GM23248 (cell line): ENCODE data around the gene CSNK2A2. TPM values are rescaled to one million over a fixed set of nuclear protein-coding genes. Genes with fewer than 3 reads are reported as not detected.
A peak's percentile ranks its signal among the peaks of the same experiment; 100 is the strongest.

Source experiments
- DNase-seq: peaks from one replicate; pipeline ENCODE4 v3.0.0-alpha.2; 2015
- H2AFZ ChIP-seq: fragments of 200-600 bp; sonication (generic); 2 replicates; pipeline ENCODE4 v1.6.1; 2016; ENCODE audit warnings: antibody characterized with exemption
- H3F3A ChIP-seq: fragments of 200-600 bp; sonication (generic); 2 replicates; pipeline ENCODE4 v1.6.1; 2016; ENCODE audit warnings: mild to moderate bottlenecking, antibody characterized with exemption, mixed run types; ENCODE audit not compliant: insufficient read depth
- H3K27ac ChIP-seq: fragments of 200-600 bp; sonication (generic); 2 replicates; pipeline ENCODE4 v1.5.1; 2016; ENCODE audit warnings: mild to moderate bottlenecking
- H3K27me3 ChIP-seq: fragments of 200-600 bp; sonication (generic); replicated peaks from 2 replicates; pipeline ENCODE4 v1.6.1; 2016; ENCODE audit warnings: mild to moderate bottlenecking; ENCODE audit not compliant: insufficient read depth
- H3K36me3 ChIP-seq: fragments of 200-600 bp; sonication (generic); 2 replicates; pipeline ENCODE4 v1.6.1; 2016; ENCODE audit warnings: low read depth, mild to moderate bottlenecking
- H3K4me1 ChIP-seq: fragments of 200-600 bp; sonication (generic); 2 replicates; pipeline ENCODE4 v1.6.1; 2016; ENCODE audit warnings: mild to moderate bottlenecking; ENCODE audit not compliant: insufficient read depth
- H3K4me2 ChIP-seq: fragments of 200-600 bp; sonication (generic); one replicate; pipeline ENCODE4 v1.6.1; 2016; ENCODE audit warnings: mild to moderate bottlenecking; ENCODE audit not compliant: unreplicated experiment
- H3K4me3 ChIP-seq: fragments of 200-600 bp; sonication (generic); 2 replicates; pipeline ENCODE4 v1.5.1; 2016; ENCODE audit warnings: mild to moderate bottlenecking
- H3K79me2 ChIP-seq: fragments of 200-600 bp; sonication (generic); 2 replicates; pipeline ENCODE4 v1.6.1; 2016; ENCODE audit warnings: mild to moderate bottlenecking; ENCODE audit not compliant: insufficient read depth
- H3K9ac ChIP-seq: fragments of 200-600 bp; sonication (generic); 2 replicates; pipeline ENCODE4 v1.6.1; 2016; ENCODE audit warnings: mild to moderate bottlenecking
- H3K9me2 ChIP-seq: fragments of 200-600 bp; sonication (generic); 2 replicates; pipeline ENCODE4 v1.6.1; 2016; ENCODE audit warnings: mixed run types, mild to moderate bottlenecking, moderate library complexity; ENCODE audit not compliant: insufficient read depth
- H3K9me3 ChIP-seq: fragments of 200-600 bp; sonication (generic); one replicate; pipeline ENCODE4 v1.6.1; 2017; ENCODE audit warnings: low read depth
- H4K20me1 ChIP-seq: fragments of 200-600 bp; sonication (generic); 2 replicates; pipeline ENCODE4 v1.6.0; 2016; ENCODE audit not compliant: insufficient read depth
- EZH2 ChIP-seq: fragments of 200-600 bp; sonication (generic); IDR thresholded peaks from 2 replicates; pipeline ENCODE4 v1.6.1; 2018; ENCODE audit warnings: antibody characterized with exemption, mild to moderate bottlenecking; ENCODE audit not compliant: insufficient read depth, poor library complexity, severe bottlenecking
- EZH2phosphoT487 ChIP-seq: fragments of 200-600 bp; sonication (generic); IDR thresholded peaks from 2 replicates; pipeline ENCODE4 v1.6.1; 2018; ENCODE audit warnings: antibody characterized with exemption, moderate library complexity, mild to moderate bottlenecking, low read depth; ENCODE audit not compliant: insufficient read depth
- WGBS, 2 experiments: methylation state at CpG; one replicate each; pipeline ENCODE4 v1.1.6; 2015 to 2017; ENCODE audit warnings: low lambda C conversion rate in 2 of 2, low coverage in 1 of 2; ENCODE audit errors: missing lambda C conversion rate in 2 of 2; 5-methylcytosine and 5-hydroxymethylcytosine counted together
- in situ Hi-C: fragments of 300-500 bp; cut with MboI; formaldehyde crosslinking; loops from 2 replicates; pipeline ENCODE4 v1.15.0; 2020
- polyA plus RNA-seq: library from polyadenylated mRNA; unstranded; fragments of >200 nt; fragmentation: Nextera tagmentation; extraction: Ambion mirVana; gene quantifications from 2 replicates; pipeline ENCODE4 v1.2.1, GENCODE V29; 2016
- total RNA-seq: library from RNA; depleted of rRNA; stranded (reverse); fragments of >200 nt; shearing (Covaris generic); gene quantifications from 2 replicates; pipeline ENCODE4 v1.2.3, GENCODE V29; 2014

CSNK2A2 gene
- total and polyA plus RNA-seq, 2 experiments from 2014 or later: 16.6 to 27.4 TPM

GRCh38 chr16:58124601-58124915, 73.3 kb downstream of the CSNK2A2 start:
- in situ Hi-C loops: no loop called here
- peaks cover 53% of the 10 kb centered on the region for H3F3A ChIP-seq
- H3K36me3 ChIP-seq: no peaks in the 10 kb centered on the region
- H3K27ac ChIP-seq: peak overlapping the region; percentile 57
- 17 to 32% methylated on average over 1 of the region's 1 CpG for WGBS, 2 experiments
- peaks cover 90% of the 10 kb centered on the region for H3K79me2 ChIP-seq
- H3K9ac ChIP-seq: no peak overlapping the region
- H4K20me1 ChIP-seq: peaks cover 9% of the 10 kb centered on the region; the same call in 1 of the 2 replicates
- no peak for TF ChIP-seq EZH2phosphoT487
- TF ChIP-seq EZH2: no peak
- peaks cover 58% of the 10 kb centered on the region for H3K4me1 ChIP-seq
- no peaks in the 10 kb centered on the region for H3K9me3 ChIP-seq
- H3K27me3 ChIP-seq: no peaks in the 10 kb centered on the region
- no peak overlapping the region for H3K4me3 ChIP-seq
- no peak overlapping the region for H3K4me2 ChIP-seq
- no peaks in the 10 kb centered on the region for H3K9me2 ChIP-seq
- peak; percentile 70 for DNase-seq
- H2AFZ ChIP-seq: no peak overlapping the region

DNA sequence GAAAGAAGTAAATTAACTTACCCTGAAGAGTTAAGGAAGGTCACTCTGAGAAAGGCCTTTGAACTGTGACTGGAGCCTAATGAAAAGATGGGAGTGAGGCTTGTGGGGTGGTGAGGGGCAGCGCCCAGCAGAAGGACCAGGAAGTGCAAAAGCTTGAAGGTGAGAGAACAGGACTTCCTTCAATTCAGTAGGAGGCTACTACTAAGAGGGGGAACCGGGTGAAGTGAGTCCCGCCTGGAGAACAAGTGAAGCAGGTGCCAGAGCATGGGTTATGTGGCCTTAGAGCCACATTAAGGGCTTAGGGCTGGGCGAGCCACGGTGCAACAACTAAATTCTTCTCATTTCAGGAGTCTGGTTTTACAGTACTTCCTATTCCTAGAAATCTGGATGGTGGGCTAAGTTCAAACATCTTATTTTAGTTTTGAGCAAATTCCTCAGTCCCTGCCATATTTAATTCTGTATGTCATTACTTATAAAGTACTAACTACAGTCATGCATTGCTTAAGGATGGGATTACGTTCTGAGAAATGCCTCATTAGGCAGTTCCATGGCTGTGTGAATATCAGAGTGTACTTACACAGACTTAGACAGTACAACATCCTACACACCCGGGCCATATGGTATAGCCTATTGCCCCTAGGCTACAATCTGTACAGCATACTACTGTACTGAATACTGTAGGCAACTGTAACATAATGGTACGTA, 73.9 kb downstream of the CSNK2A2 start:
- WGBS, 2 experiments: 69 to 70% methylated on average over 8 of the region's 8 CpGs
- no peaks in the 10 kb centered on the region for H3K27me3 ChIP-seq
- H3K4me1 ChIP-seq: peaks cover 60% of the 10 kb centered on the region
- no peaks in the 10 kb centered on the region for H3K36me3 ChIP-seq
- H3K9me3 ChIP-seq: no peaks in the 10 kb centered on the region
- peaks cover 53% of the 10 kb centered on the region for H3F3A ChIP-seq
- TF ChIP-seq EZH2: no peak
- no peak for TF ChIP-seq EZH2phosphoT487
- H3K4me3 ChIP-seq: no peak overlapping the region
- no peak overlapping the region for H3K9ac ChIP-seq
- peak overlapping the region; percentile 57 for H3K27ac ChIP-seq
- in situ Hi-C loops: no loop called here
- no peak overlapping the region for H3K4me2 ChIP-seq
- H3K9me2 ChIP-seq: no peaks in the 10 kb centered on the region
- peaks cover 9% of the 10 kb centered on the region; the same call in 1 of the 2 replicates for H4K20me1 ChIP-seq
- peaks cover 96% of the 10 kb centered on the region for H3K79me2 ChIP-seq
- H2AFZ ChIP-seq: no peak overlapping the region
- peak; percentile 4 for DNase-seq

DNA sequence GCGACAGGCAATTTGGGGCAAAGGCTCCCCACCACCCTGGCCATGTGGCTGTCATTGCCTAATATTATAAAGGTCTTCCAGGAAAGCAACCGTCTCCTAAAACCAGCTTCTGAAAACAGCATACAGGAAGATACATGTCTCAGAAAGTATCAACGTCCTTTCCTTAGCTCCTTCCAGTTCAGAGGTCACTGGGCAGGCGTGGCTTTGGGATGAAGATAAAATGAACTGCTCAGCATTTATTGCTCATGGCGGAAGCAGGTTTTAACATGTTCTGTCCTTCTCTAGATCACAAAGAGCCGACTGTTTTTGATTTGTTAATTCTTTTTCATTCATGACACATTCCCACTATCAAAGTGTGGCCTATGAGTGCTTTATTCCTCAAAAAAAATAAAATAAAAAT, 76.8 kb downstream of the CSNK2A2 start:
- in situ Hi-C loops: no loop called here
- no peak overlapping the region for H2AFZ ChIP-seq
- H3K4me2 ChIP-seq: peak overlapping the region; percentile 80
- peaks cover 45% of the 10 kb centered on the region for H3K4me1 ChIP-seq
- peak overlapping the region; percentile 42 for H3K27ac ChIP-seq
- 41 to 42% methylated on average over 6 of the region's 6 CpGs for WGBS, 2 experiments
- H3K27me3 ChIP-seq: no peaks in the 10 kb centered on the region
- H3K9me3 ChIP-seq: no peaks in the 10 kb centered on the region
- peak overlapping the region; percentile 54 for H3K9ac ChIP-seq
- peaks cover 100% of the 10 kb centered on the region for H3K79me2 ChIP-seq
- no peaks in the 10 kb centered on the region for H3K9me2 ChIP-seq
- peak overlapping the region; percentile 52 for H3K4me3 ChIP-seq
- peaks cover 32% of the 10 kb centered on the region for H3F3A ChIP-seq
- peaks cover 6% of the 10 kb centered on the region; the same call in 1 of the 2 replicates for H3K36me3 ChIP-seq
- TF ChIP-seq EZH2phosphoT487: no peak
- TF ChIP-seq EZH2: no peak
- peak; percentile 13 for DNase-seq
- peaks cover 4% of the 10 kb centered on the region; the same call in 1 of the 2 replicates for H4K20me1 ChIP-seq

DNA sequence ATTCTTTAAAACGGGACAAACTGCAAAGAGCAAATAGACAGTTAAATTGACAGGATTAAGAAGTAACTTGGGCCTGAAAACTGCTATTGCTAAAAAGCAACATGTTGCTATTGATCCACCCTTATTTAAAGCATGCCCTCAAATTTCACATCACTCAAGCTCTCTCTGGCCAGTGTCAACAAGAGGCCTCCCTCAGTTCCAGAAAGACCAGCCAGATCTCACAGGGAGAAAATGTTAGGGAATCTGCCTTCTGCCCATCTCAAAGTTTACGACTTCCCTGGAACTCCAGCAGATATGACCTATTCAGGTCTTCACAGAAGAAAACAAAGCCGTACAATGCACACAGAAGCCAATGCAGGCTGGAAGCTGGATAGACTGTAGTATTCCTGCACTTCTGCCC, 77.7 kb downstream of the CSNK2A2 start:
- H3F3A ChIP-seq: peaks cover 27% of the 10 kb centered on the region
- H2AFZ ChIP-seq: no peak overlapping the region
- H3K9me3 ChIP-seq: no peaks in the 10 kb centered on the region
- H3K4me2 ChIP-seq: no peak overlapping the region
- H3K79me2 ChIP-seq: peaks cover 94% of the 10 kb centered on the region
- TF ChIP-seq EZH2phosphoT487 (no peak), EZH2 (no peak)
- peaks cover 4% of the 10 kb centered on the region; the same call in 1 of the 2 replicates for H4K20me1 ChIP-seq
- in situ Hi-C loops: no loop called here
- H3K9me2 ChIP-seq: no peaks in the 10 kb centered on the region
- no peak overlapping the region for H3K27ac ChIP-seq
- peaks cover 38% of the 10 kb centered on the region for H3K4me1 ChIP-seq
- 25 to 32% methylated on average over 3 of the region's 3 CpGs for WGBS, 2 experiments
- no peaks in the 10 kb centered on the region for H3K27me3 ChIP-seq
- H3K9ac ChIP-seq: no peak overlapping the region
- no peak for DNase-seq
- no peak overlapping the region for H3K4me3 ChIP-seq
- peaks cover 15% of the 10 kb centered on the region for H3K36me3 ChIP-seq
